Skeletal muscle tissue (tissue), 4 donors: ENCODE results near the gene SULT1A1. TPM values are rescaled to one million over a fixed set of nuclear protein-coding genes. Genes with fewer than 3 reads are reported as not detected.

Source experiments
- H3K27ac ChIP-seq: one replicate; pipeline ENCODE4 v1.7.0; 2013; ENCODE audit warnings: mild to moderate bottlenecking, low read depth, low read length, inconsistent platforms
- H3K27me3 ChIP-seq, 3 donors: one replicate each; pipeline ENCODE4 v1.7.0; 2013; ENCODE audit warnings: low read length in 3 of 3; ENCODE audit not compliant: control insufficient read depth in 3 of 3, insufficient read depth in 3 of 3
- H3K36me3 ChIP-seq, 3 donors: one replicate each; pipeline ENCODE4 v1.7.0; 2013; ENCODE audit warnings: low read length in 3 of 3; ENCODE audit not compliant: control insufficient read depth in 3 of 3, insufficient read depth in 3 of 3
- H3K4me1 ChIP-seq, 3 donors: one replicate each; pipeline ENCODE4 v1.7.0; 2013; ENCODE audit warnings: low read length in 3 of 3, mild to moderate bottlenecking in 3 of 3; ENCODE audit not compliant: control insufficient read depth in 3 of 3, insufficient read depth in 3 of 3
- H3K4me3 ChIP-seq, 3 donors: one replicate each; pipeline ENCODE4 v1.7.0; 2013; ENCODE audit warnings: low read length in 3 of 3
- H3K9ac ChIP-seq, 3 donors: one replicate each; pipeline ENCODE4 v1.7.0; 2013; ENCODE audit warnings: low read length in 3 of 3, mild to moderate bottlenecking in 3 of 3, moderate library complexity in 2 of 3, low read depth in 1 of 3
- H3K9me3 ChIP-seq, 3 donors: one replicate each; pipeline ENCODE4 v1.7.0; 2013; ENCODE audit warnings: low read length in 3 of 3; ENCODE audit not compliant: control insufficient read depth in 3 of 3
- total RNA-seq: library from RNA; depleted of rRNA; stranded (reverse); fragments of >200 nt; gene quantifications from one replicate; pipeline ENCODE4 v1.2.3, GENCODE V29; 2014
- donor health status: Osteomylitis.

SULT1A1 gene
- total RNA-seq, 1 donor from 2014 or later, result 2.6 TPM

GRCh38 chr16:28591355-28591754, 18.5 kb downstream of the SULT1A1 start:
- H3K9me3 ChIP-seq, result no peaks in the 10 kb centered on the region
- no peak overlapping the region for H3K4me3 ChIP-seq
- peaks cover 37 to 52% (median 39%) of the 10 kb centered on the region in 3 donors for H3K36me3 ChIP-seq
- peaks cover 0 to 3% (median 1%) of the 10 kb centered on the region in 3 donors for H3K4me1 ChIP-seq
- H3K27me3 ChIP-seq, result no peaks in the 10 kb centered on the region
- no peak overlapping the region for H3K27ac ChIP-seq
- H3K9ac ChIP-seq, result no peak overlapping the region

GRCh38 chr16:28590384-28591340, 19.2 kb downstream of the SULT1A1 start:
- no peaks in the 10 kb centered on the region for H3K9me3 ChIP-seq
- no peak overlapping the region for H3K4me3 ChIP-seq
- H3K27ac ChIP-seq, result no peak overlapping the region
- peaks cover 40 to 55% (median 41%) of the 10 kb centered on the region in 3 donors for H3K36me3 ChIP-seq
- H3K27me3 ChIP-seq, result no peaks in the 10 kb centered on the region
- no peaks in the 10 kb centered on the region for H3K4me1 ChIP-seq
- no peak overlapping the region for H3K9ac ChIP-seq

- Histone ChIP-seq H3K27ac (no peak overlapping the region), H3K4me3 (no peak overlapping the region), H3K9me3 (no peaks in the 10 kb centered on the region), H3K36me3 (peaks cover 45 to 62% (median 48%) of the 10 kb centered on the region in 3 donors), H3K4me1 (no peaks in the 10 kb centered on the region), H3K27me3 (no peaks in the 10 kb centered on the region), H3K9ac (no peak overlapping the region)
These were observed 19.9 kb downstream of the SULT1A1 start for GRCh38 chr16:28589930-28590329.

- H3K9me3 ChIP-seq, result no peaks in the 10 kb centered on the region
- H3K4me1 ChIP-seq, result no peaks in the 10 kb centered on the region
- no peak overlapping the region for H3K9ac ChIP-seq
- H3K4me3 ChIP-seq, result no peak overlapping the region
- peaks cover 48 to 64% (median 51%) of the 10 kb centered on the region in 3 donors for H3K36me3 ChIP-seq
- no peaks in the 10 kb centered on the region for H3K27me3 ChIP-seq
- no peak overlapping the region for H3K27ac ChIP-seq
These were observed 20.8 kb downstream of the SULT1A1 start for GRCh38 chr16:28589069-28589468.

- Histone ChIP-seq H3K9ac (no peak overlapping the region), H3K4me1 (no peaks in the 10 kb centered on the region), H3K27me3 (no peaks in the 10 kb centered on the region), H3K9me3 (no peaks in the 10 kb centered on the region), H3K36me3 (peaks cover 51 to 66% (median 60%) of the 10 kb centered on the region in 3 donors), H3K4me3 (no peak overlapping the region), H3K27ac (no peak overlapping the region)
These were observed 22.5 kb downstream of the SULT1A1 start for GRCh38 chr16:28587386-28587785.

GRCh38 chr16:28586466-28586865, 23.4 kb downstream of the SULT1A1 start:
- H3K27ac ChIP-seq, result no peak overlapping the region
- H3K4me3 ChIP-seq, result no peak overlapping the region
- no peaks in the 10 kb centered on the region for H3K4me1 ChIP-seq
- H3K27me3 ChIP-seq, result no peaks in the 10 kb centered on the region
- no peaks in the 10 kb centered on the region for H3K9me3 ChIP-seq
- H3K9ac ChIP-seq, result no peak overlapping the region
- H3K36me3 ChIP-seq, result peaks cover 54 to 69% (median 64%) of the 10 kb centered on the region in 3 donors

GRCh38 chr16:28585674-28586073, 24.2 kb downstream of the SULT1A1 start:
- Histone ChIP-seq H3K36me3 (peaks cover 52 to 67% (median 63%) of the 10 kb centered on the region in 3 donors), H3K9me3 (no peaks in the 10 kb centered on the region), H3K4me3 (no peak overlapping the region), H3K9ac (no peak overlapping the region), H3K27me3 (no peaks in the 10 kb centered on the region), H3K27ac (no peak overlapping the region), H3K4me1 (no peaks in the 10 kb centered on the region)

- Histone ChIP-seq H3K4me3 (no peak overlapping the region), H3K9ac (peak overlapping the region in 1 of 3 donors; percentile 3), H3K27ac (no peak overlapping the region), H3K36me3 (peaks cover 26 to 36% (median 34%) of the 10 kb centered on the region in 3 donors), H3K9me3 (no peaks in the 10 kb centered on the region), H3K27me3 (no peaks in the 10 kb centered on the region), H3K4me1 (no peaks in the 10 kb centered on the region)
These were observed 29.0 kb downstream of the SULT1A1 start for GRCh38 chr16:28580726-28581315.

- H3K4me3 ChIP-seq, result no peak overlapping the region
- H3K4me1 ChIP-seq, result peaks cover 10 to 17% (median 16%) of the 10 kb centered on the region in 3 donors
- no peak overlapping the region for H3K9ac ChIP-seq
- H3K36me3 ChIP-seq, result peaks cover 4 to 9% (median 5%) of the 10 kb centered on the region in 3 donors
- H3K27me3 ChIP-seq, result no peaks in the 10 kb centered on the region
- H3K9me3 ChIP-seq, result no peaks in the 10 kb centered on the region
- H3K27ac ChIP-seq, result no peak overlapping the region
These were observed 34.3 kb downstream of the SULT1A1 start for GRCh38 chr16:28575446-28576109.
